H1 (cell line): ENCODE measurements around the gene AP5Z1. TPM values are rescaled to one million over a fixed set of nuclear protein-coding genes. Genes with fewer than 3 reads are reported as not detected.

Experiments used
- CTCF ChIA-PET: fragments of 300-600 bp; sonication (Branson Sonifier 250); formaldehyde crosslinking; loops from one replicate; lab custom pipeline; 2021; ENCODE audit not compliant: partially characterized antibody; lab: Charles Lee
- POLR2A ChIA-PET: fragments of 300-600 bp; sonication (Branson Sonifier 250); formaldehyde crosslinking; loops from one replicate; lab custom pipeline; 2021; ENCODE audit warnings: inconsistent platforms; ENCODE audit not compliant: partially characterized antibody; lab: Charles Lee
- DNase-seq, 2 experiments: peaks; one replicate each; pipeline versions ENCODE4 v3.0.0 to v3.0.0-alpha.2; 2010 to 2022; ENCODE audit warnings: low spot score in 2 of 2, low read depth in 1 of 2, mixed read lengths in 1 of 2
- FAIRE-seq: peaks from 2 replicates; lab custom pipeline; 2011; peaks lifted over from hg19 to GRCh38; lab: Jason Lieb, UNC
- H2AFZ ChIP-seq: 2 replicates; pipeline ENCODE4 v1.8.1; 2012; ENCODE audit warnings: low read length, inconsistent platforms
- H2AK5ac ChIP-seq: 2 replicates; pipeline ENCODE4 v1.6.1; 2013; ENCODE audit warnings: low read depth, low read length
- H2BK120ac ChIP-seq: replicated peaks from 2 replicates; pipeline ENCODE3; 2013; ENCODE audit warnings: low read depth, low read length, inconsistent platforms
- H2BK12ac ChIP-seq: 2 replicates; pipeline ENCODE4 v1.6.1; 2013; ENCODE audit warnings: low read depth, low read length
- H2BK15ac ChIP-seq: 2 replicates; pipeline ENCODE4 v1.6.1; 2013; ENCODE audit warnings: low read length
- H2BK20ac ChIP-seq: 2 replicates; pipeline ENCODE4 v1.6.1; 2013; ENCODE audit warnings: low read length
- H2BK5ac ChIP-seq: 2 replicates; pipeline ENCODE4 v1.6.1; 2013; ENCODE audit warnings: low read depth, low read length
- H3K14ac ChIP-seq: 2 replicates; pipeline ENCODE4 v1.6.1; 2013; ENCODE audit warnings: inconsistent platforms; ENCODE audit not compliant: insufficient read length
- H3K18ac ChIP-seq: 2 replicates; pipeline ENCODE4 v1.6.1; 2013; ENCODE audit warnings: low read length; ENCODE audit errors: extremely low read depth
- H3K23ac ChIP-seq: 2 replicates; pipeline ENCODE4 v1.6.1; 2013; ENCODE audit warnings: inconsistent platforms; ENCODE audit not compliant: insufficient read length
- H3K23me2 ChIP-seq: 2 replicates; pipeline ENCODE4 v1.6.1; 2013; ENCODE audit warnings: low read depth, low read length
- H3K27ac ChIP-seq: 2 replicates; pipeline ENCODE4 v1.6.1; 2011; ENCODE audit warnings: low read depth, low read length, inconsistent platforms
- H3K27me3 ChIP-seq, 4 experiments: replicated peaks in 1 of 4; 1 replicate in 1 of 4; 2 replicates in 3 of 4; pipeline versions ENCODE4 v1.6.1 to v1.8.1; 2011 to 2013; ENCODE audit warnings: low read length in 3 of 4, mild to moderate bottlenecking in 3 of 4, inconsistent platforms in 2 of 4, mixed read lengths in 2 of 4, moderate library complexity in 1 of 4; ENCODE audit not compliant: control insufficient read depth in 3 of 4, insufficient read depth in 3 of 4; ENCODE audit errors: extremely low read depth in 1 of 4
- H3K36me3 ChIP-seq, 4 experiments: 2 replicates each; pipeline versions ENCODE4 v1.6.1 to v1.8.1; 2011 to 2013; ENCODE audit warnings: mild to moderate bottlenecking in 4 of 4, low read length in 3 of 4, moderate library complexity in 2 of 4, control low read depth in 1 of 4, inconsistent platforms in 1 of 4; ENCODE audit not compliant: insufficient read depth in 4 of 4, control insufficient read depth in 2 of 4
- H3K4ac ChIP-seq: replicated peaks from 2 replicates; pipeline ENCODE3; 2013; ENCODE audit warnings: low read length, low read depth, mixed read lengths, inconsistent platforms; ENCODE audit not compliant: insufficient read length
- H3K4me1 ChIP-seq, 4 experiments: replicated peaks in 1 of 4; 1 replicate in 1 of 4; 2 replicates in 3 of 4; pipeline versions ENCODE4 v1.6.1 to v1.8.1; 2011 to 2013; ENCODE audit warnings: low read length in 3 of 4, inconsistent platforms in 2 of 4, mixed read lengths in 1 of 4; ENCODE audit not compliant: insufficient read depth in 4 of 4, control insufficient read depth in 3 of 4
- H3K4me2 ChIP-seq, 2 experiments: 2 replicates each; pipeline versions ENCODE4 v1.6.1 to v1.8.1; 2011 to 2013; ENCODE audit warnings: low read depth in 2 of 2, low read length in 2 of 2, control low read depth in 1 of 2, inconsistent platforms in 1 of 2, mild to moderate bottlenecking in 1 of 2; ENCODE audit not compliant: insufficient read depth in 1 of 2
- H3K4me3 ChIP-seq, 4 experiments: fragments of 200-600, 300-600 bp in 1 of 4; sonication (generic), shearing (Covaris generic), sonication (Bioruptor Twin) in 1 of 4; 2 replicates each; pipeline versions ENCODE4 v1.5.1 to v1.8.1; 2011 to 2016; ENCODE audit warnings: low read length in 4 of 4, low read depth in 3 of 4, control low read depth in 2 of 4, inconsistent platforms in 2 of 4, mild to moderate bottlenecking in 2 of 4, mixed read lengths in 1 of 4, moderate library complexity in 1 of 4; ENCODE audit not compliant: insufficient read depth in 2 of 4; ENCODE audit errors: extremely low read depth in 1 of 4
- H3K56ac ChIP-seq: replicated peaks from 2 replicates; pipeline ENCODE3; 2013; ENCODE audit warnings: low read depth, mild to moderate bottlenecking, mixed read lengths, low read length, inconsistent platforms; ENCODE audit not compliant: insufficient read length
- H3K79me1 ChIP-seq: 2 replicates; pipeline ENCODE4 v1.6.1; 2013; ENCODE audit warnings: low read depth, low read length, control low read depth
- H3K79me2 ChIP-seq, 2 experiments: 2 replicates each; pipeline versions ENCODE4 v1.6.1 to v1.8.1; 2012 to 2013; ENCODE audit warnings: low read length in 2 of 2, mild to moderate bottlenecking in 2 of 2, inconsistent platforms in 1 of 2; ENCODE audit not compliant: insufficient read depth in 2 of 2, control insufficient read depth in 1 of 2
- H3K9ac ChIP-seq, 4 experiments: replicated peaks in 1 of 4; 1 replicate in 1 of 4; 2 replicates in 3 of 4; pipeline versions ENCODE4 v1.6.1 to v1.8.1; 2011 to 2013; ENCODE audit warnings: low read depth in 3 of 4, low read length in 3 of 4, control low read depth in 2 of 4, mild to moderate bottlenecking in 2 of 4, moderate library complexity in 2 of 4, inconsistent platforms in 1 of 4; ENCODE audit errors: extremely low read depth in 1 of 4
- H3K9me3 ChIP-seq, 2 experiments: 2 replicates each; pipeline versions ENCODE4 v1.6.1 to v1.8.1; 2012 to 2013; ENCODE audit warnings: mild to moderate bottlenecking in 2 of 2, moderate library complexity in 2 of 2, control low read depth in 1 of 2, inconsistent platforms in 1 of 2, low read depth in 1 of 2, low read length in 1 of 2, mixed read lengths in 1 of 2; ENCODE audit not compliant: insufficient read depth in 2 of 2
- H4K20me1 ChIP-seq, 2 experiments: replicated peaks in 1 of 2; 2 replicates each; pipeline versions ENCODE3 to v1.8.1; 2011 to 2013; ENCODE audit warnings: inconsistent platforms in 2 of 2, low read length in 2 of 2, mild to moderate bottlenecking in 1 of 2; ENCODE audit not compliant: insufficient read depth in 2 of 2, control insufficient read depth in 1 of 2
- H4K5ac ChIP-seq: 2 replicates; pipeline ENCODE4 v1.6.1; 2013; ENCODE audit warnings: low read length, low read depth, mixed read lengths, inconsistent platforms; ENCODE audit not compliant: insufficient read length
- H4K8ac ChIP-seq: 2 replicates; pipeline ENCODE4 v1.8.0; 2013; ENCODE audit warnings: mild to moderate bottlenecking, moderate library complexity, low read length, inconsistent platforms; ENCODE audit not compliant: insufficient read depth; ENCODE audit errors: extremely low read depth
- H4K91ac ChIP-seq: replicated peaks from 2 replicates; pipeline ENCODE3; 2013; ENCODE audit warnings: low read length, mixed read lengths, inconsistent platforms; ENCODE audit not compliant: insufficient read length
- HDAC2 ChIP-seq, 2 experiments: fragments of 300-600 bp in 1 of 2; sonication (generic) in 1 of 2; IDR thresholded peaks; 2 replicates each; pipeline ENCODE4 v1.6.1; 2011 to 2012; ENCODE audit warnings: low read depth in 2 of 2, low read length in 2 of 2, mild to moderate bottlenecking in 2 of 2, moderate library complexity in 2 of 2, borderline replicate concordance in 1 of 2, inconsistent platforms in 1 of 2
- KDM4A ChIP-seq: IDR thresholded peaks from one replicate; pipeline ENCODE4 v1.7.1; 2012; ENCODE audit warnings: low read depth, mild to moderate bottlenecking, moderate library complexity, low read length, inconsistent platforms; ENCODE audit not compliant: severe bottlenecking
- PHF8 ChIP-seq: fragments of 200-600 bp; sonication (generic); conservative IDR thresholded peaks from 2 replicates; pipeline ENCODE4 v1.7.1; 2012; ENCODE audit warnings: low read depth, mild to moderate bottlenecking, inconsistent platforms, low read length, moderate library complexity
- WGBS, 2 experiments: shearing (Covaris generic) in 1 of 2; methylation state at CpG; one replicate each; pipeline versions ENCODE4 v1.1.6 to v1.1.7; 2013 to 2015; ENCODE audit warnings: low lambda C conversion rate in 2 of 2, mixed read lengths in 2 of 2, inconsistent platforms in 1 of 2, low coverage in 1 of 2, missing lambda C conversion rate in 1 of 2; ENCODE audit not compliant: insufficient replicate concordance in 2 of 2, insufficient coverage in 1 of 2, insufficient read length in 1 of 2; ENCODE audit errors: extremely low coverage in 1 of 2, missing lambda C conversion rate in 1 of 2; 5-methylcytosine and 5-hydroxymethylcytosine counted together
- long read RNA-seq, 2 experiments: library from RNA in 1 of 2; library from capped mRNA in 1 of 2; stranded (forward); transcript quantifications; one replicate each; pipeline ENCODE4 v2.0.0, GENCODE V29; 2021; ENCODE audit warnings: inconsistent platforms in 1 of 2
- polyA minus RNA-seq, 3 experiments: library from RNA; depleted of rRNA, polyadenylated mRNA; stranded (reverse); fragments of >200 nt; gene quantifications; 1 replicate in 2 of 3; 2 replicates in 1 of 3; pipeline ENCODE4 v1.2.3, GENCODE V29; 2011
- polyA plus RNA-seq, 7 experiments: library from polyadenylated mRNA; depleted of rRNA in 3 of 7; stranded (reverse) in 5 of 7; unstranded in 2 of 7; fragments of >200 nt in 5 of 7; fragments of 200-250 nt in 2 of 7; gene quantifications; 1 replicate in 5 of 7; 2 replicates in 1 of 7; 4 replicates in 1 of 7; pipeline versions ENCODE4 v1.2.1 to v1.2.3, GENCODE V29; 2011 to 2013; ENCODE audit warnings: missing spikeins in 2 of 7, mixed read lengths in 2 of 7
- total RNA-seq: library from RNA; stranded (reverse); fragmentation: NEBNext Ultra II Directional; extraction: Animal tissue kit (Norgen Biotek cat#: 25700); gene quantifications from 2 replicates; pipeline ENCODE4 v1.2.1, GENCODE V29; 2021

The AP5Z1 gene, protein sequence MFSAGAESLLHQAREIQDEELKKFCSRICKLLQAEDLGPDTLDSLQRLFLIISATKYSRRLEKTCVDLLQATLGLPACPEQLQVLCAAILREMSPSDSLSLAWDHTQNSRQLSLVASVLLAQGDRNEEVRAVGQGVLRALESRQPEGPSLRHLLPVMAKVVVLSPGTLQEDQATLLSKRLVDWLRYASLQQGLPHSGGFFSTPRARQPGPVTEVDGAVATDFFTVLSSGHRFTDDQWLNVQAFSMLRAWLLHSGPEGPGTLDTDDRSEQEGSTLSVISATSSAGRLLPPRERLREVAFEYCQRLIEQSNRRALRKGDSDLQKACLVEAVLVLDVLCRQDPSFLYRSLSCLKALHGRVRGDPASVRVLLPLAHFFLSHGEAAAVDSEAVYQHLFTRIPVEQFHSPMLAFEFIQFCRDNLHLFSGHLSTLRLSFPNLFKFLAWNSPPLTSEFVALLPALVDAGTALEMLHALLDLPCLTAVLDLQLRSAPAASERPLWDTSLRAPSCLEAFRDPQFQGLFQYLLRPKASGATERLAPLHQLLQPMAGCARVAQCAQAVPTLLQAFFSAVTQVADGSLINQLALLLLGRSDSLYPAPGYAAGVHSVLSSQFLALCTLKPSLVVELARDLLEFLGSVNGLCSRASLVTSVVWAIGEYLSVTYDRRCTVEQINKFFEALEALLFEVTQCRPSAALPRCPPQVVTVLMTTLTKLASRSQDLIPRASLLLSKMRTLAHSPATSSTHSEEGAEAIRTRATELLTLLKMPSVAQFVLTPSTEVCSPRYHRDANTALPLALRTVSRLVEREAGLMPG
- total RNA-seq (21.9 and 24.7 TPM in 2 replicates), polyA plus RNA-seq (2011; rRNA removed) (24.0 and 34.3 TPM in 2 replicates), polyA minus RNA-seq (2011; rRNA and poly(A)+ RNA removed) (6.7 and 7.7 TPM in 2 replicates)
- 22.3 TPM for polyA plus RNA-seq (2011; cell fraction: cytosol; rRNA removed)
- 104 TPM for polyA plus RNA-seq (2011; cell fraction: nucleus; rRNA removed)
- 16.2 to 22.9 TPM (median 21.4 TPM) in 4 replicates for polyA plus RNA-seq (2012, experiment 1 of 2)
- polyA plus RNA-seq (2012, experiment 2 of 2) = 21.4 TPM
- 12.8 TPM for polyA plus RNA-seq (2013, experiment 1 of 2)
- polyA plus RNA-seq (2013, experiment 2 of 2) = 11.1 TPM
- 13.6 TPM for polyA minus RNA-seq (2011; cell fraction: cytosol; rRNA and poly(A)+ RNA removed)
- 32.2 TPM for polyA minus RNA-seq (2011; cell fraction: nucleus; rRNA and poly(A)+ RNA removed)
- long read RNA-seq, experiment 1, partial matches to known transcripts = 9 of 13 reads
- long read RNA-seq, experiment 1, other reads (novel, unspliced or antisense) = 1 of 13 reads
- long read RNA-seq, experiment 2, partial matches to known transcripts = 0 of 2 reads
- long read RNA-seq, experiment 2, other reads (novel, unspliced or antisense) = 2 of 2 reads

DNA sequence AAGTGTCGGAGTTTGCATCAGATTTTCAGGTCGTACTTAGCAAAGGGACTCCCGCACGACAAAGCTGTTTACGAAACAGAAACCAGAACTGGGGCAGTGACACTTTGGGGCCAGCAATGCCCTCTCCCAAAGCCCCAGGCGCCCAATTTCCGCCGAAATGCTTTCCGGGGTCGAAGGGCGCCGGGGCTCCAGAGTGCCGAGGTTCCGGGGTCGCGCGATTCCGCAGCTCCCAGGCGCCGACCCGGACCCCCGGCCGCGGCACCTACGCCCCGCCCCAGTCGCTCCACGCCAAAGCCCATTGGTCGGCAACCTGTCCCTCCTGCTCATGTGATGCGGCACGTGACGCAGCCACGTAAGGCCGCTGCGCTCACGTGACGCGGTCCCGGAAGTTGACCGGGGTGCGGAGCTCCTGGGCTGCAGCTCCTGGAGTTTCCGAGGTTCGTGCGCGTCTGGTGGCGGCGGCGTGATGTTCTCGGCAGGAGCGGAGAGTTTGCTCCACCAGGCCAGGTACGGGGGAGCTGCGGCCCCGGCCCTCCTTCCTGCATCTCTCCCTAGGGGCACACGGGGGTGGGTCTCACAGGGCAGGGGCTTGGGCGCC lies at the start of gene AP5Z1:
AP5Z1 (plus strand) TSS at position 374 of the 598 bp plus-strand sequence; CDS start at position 467, 93 bp downstream.
- CTCF ChIA-PET = interaction anchor here (0.5 to 3.0 kb wide), 6 partner anchors 9 to 307 kb away, joined by 3 to 10 read pairs (median 6); no protein-coding TSS in a partner anchor
- H2BK20ac ChIP-seq = no peak within 1 kb of the TSS
- H3K18ac ChIP-seq = peak within 1 kb of the TSS; percentile 60; the same call in 1 of the 2 replicates
- peak within 1 kb of the TSS; percentile 78 to 89 (median 82) for H3K9ac ChIP-seq
- peak within 1 kb of the TSS; percentile 63; the same call in 1 of the 2 replicates for H2BK5ac ChIP-seq
- POLR2A ChIA-PET = interaction anchor here (0.7 to 2.6 kb wide), 13 partner anchors 10 to 820 kb away, joined by 3 to 10 read pairs (median 4); no protein-coding TSS in a partner anchor
- WGBS, 2 experiments = 3% methylated on average over 42 of the region's 55 CpGs; no CpG with 5 or more reads in 1 of the 2 experiments
- H2AK5ac ChIP-seq = peak within 1 kb of the TSS; percentile 82; the same call in 1 of the 2 replicates
- H3K4me2 ChIP-seq = peak within 1 kb of the TSS; percentile 98 to 100
- H3K79me2 ChIP-seq = peaks cover 0 to 24% of the 10 kb centered on the region in 2 experiments; a peak in 2 of 4 replicates
- peak within 1 kb of the TSS; percentile 54 for H4K91ac ChIP-seq
- peak within 1 kb of the TSS; percentile 96 for H4K8ac ChIP-seq
- no peak within 1 kb of the TSS for H3K14ac ChIP-seq
- H3K9me3 ChIP-seq = no peaks in the 10 kb centered on the region
- peak within 1 kb of the TSS; percentile 82 to 99 (median 98) for H3K4me3 ChIP-seq
- H4K20me1 ChIP-seq = peaks cover 0 to 1% of the 10 kb centered on the region in 2 experiments
- H2AFZ ChIP-seq = peak within 1 kb of the TSS; percentile 89; the same call in 1 of the 2 replicates
- H3K79me1 ChIP-seq = peaks cover 2% of the 10 kb centered on the region
- H2BK12ac ChIP-seq = peak within 1 kb of the TSS; percentile 68; the same call in 1 of the 2 replicates
- H3K23me2 ChIP-seq = peaks cover 7% of the 10 kb centered on the region; the same call in 1 of the 2 replicates
- H4K5ac ChIP-seq = peak within 1 kb of the TSS; percentile 61
- 0 out of 7 replicates have a peak, but pooled peaks cover 0 to 2% (median 0%) of the 10 kb centered on the region in 4 experiments for H3K27me3 ChIP-seq
- H3K56ac ChIP-seq = peak within 1 kb of the TSS; percentile 24
- H3K36me3 ChIP-seq = 0 out of 8 replicates have a peak, but pooled peaks cover 0 to 3% (median 0%) of the 10 kb centered on the region in 4 experiments
- DNase-seq (peak; percentile 82 to 94), FAIRE-seq (no peak)
- no peak within 1 kb of the TSS for H3K23ac ChIP-seq
- no peak within 1 kb of the TSS for H2BK15ac ChIP-seq
- H3K27ac ChIP-seq = peak within 1 kb of the TSS; percentile 54; the same call in 1 of the 2 replicates
- peaks cover 0 to 5% (median 4%) of the 10 kb centered on the region in 4 experiments; a peak in 3 of 7 replicates for H3K4me1 ChIP-seq
- no peak within 1 kb of the TSS for H2BK120ac ChIP-seq
- peak within 1 kb of the TSS; percentile 49 for H3K4ac ChIP-seq
- peak; percentile 49 for TF ChIP-seq KDM4A
- TF ChIP-seq PHF8 = peak; percentile 87
- TF ChIP-seq HDAC2 (IDR thresholded peaks at IDR 0.05; ENCODE audit: borderline replicate concordance in 1 of 2, low read depth in 2 of 2, low read length in 2 of 2) = peak; percentile 31 to 87; a peak in 2 of 4 replicates
